Measurements from ENCODE around the gene GREB1. TPM values are rescaled to one million over a fixed set of nuclear protein-coding genes. Genes with fewer than 3 reads are reported as not detected.

The GREB1 gene
- total and polyA plus RNA-seq, 2 of the 13 experiments (the other 11 are each of a cell fraction or from before 2014, with no cell fraction given) = 31.3 to 61.2 TPM

DNA sequence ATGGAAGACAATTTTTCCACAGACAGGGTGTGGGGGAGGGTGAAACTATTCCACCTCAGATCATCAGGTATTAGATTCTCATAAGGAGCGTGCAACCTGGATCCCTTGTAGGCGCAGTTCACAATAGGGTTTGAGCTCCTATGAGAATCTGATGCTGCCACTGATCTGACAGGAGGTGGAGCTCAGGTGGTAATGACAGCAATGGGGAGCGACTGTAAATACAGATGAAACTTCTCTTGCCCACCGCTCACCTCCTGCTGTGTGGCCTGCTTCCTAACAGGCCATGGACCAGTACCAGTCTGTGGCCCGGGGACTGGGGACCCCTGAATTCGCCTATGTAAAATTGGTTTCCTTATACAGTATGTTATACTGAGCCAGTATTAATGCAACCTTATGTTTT is 40.6 kb upstream of the GREB1 start:
- DNase-seq (ENCODE audit: low spot score) (no peak), FAIRE-seq (no peak), ATAC-seq (no peak)
- Histone ChIP-seq H3K27ac (ENCODE audit: extremely low read length, insufficient read depth, low read length) (no peak overlapping the region), H3K36me3 (replicated peaks in 1 of 2; ENCODE audit: control insufficient read depth in 1 of 2, insufficient read depth in 2 of 2, low read length in 2 of 2) (peaks cover 4% of the 10 kb centered on the region in 2 experiments; a peak in 4 of 5 replicates), H3K4me1 (ENCODE audit: insufficient read depth, low read length) (peaks cover 94% of the 10 kb centered on the region), H3K9ac (ENCODE audit: insufficient read depth, low read depth, low read length) (no peak overlapping the region), H3K4me3 (replicated peaks in 1 of 3; ENCODE audit: insufficient read depth in 1 of 3, low read depth in 2 of 3, low read length in 3 of 3) (no peak overlapping the region), H3K79me2 (ENCODE audit: insufficient read depth, low read length) (peaks cover 95% of the 10 kb centered on the region), H4K20me1 (ENCODE audit: insufficient read depth, low read length) (no peaks in the 10 kb centered on the region), H3K27me3 (ENCODE audit: control insufficient read depth in 1 of 2, insufficient read depth in 2 of 2, low read length in 2 of 2) (no peaks in the 10 kb centered on the region), H3K9me3 (ENCODE audit: low read length) (no peaks in the 10 kb centered on the region), H2AFZ (ENCODE audit: low read length) (no peak overlapping the region), H3K4me2 (ENCODE audit: low read depth, low read length) (no peak overlapping the region)
- BruUV-seq (replicated peaks) = no TSS peak
- CTCF ChIA-PET (ENCODE audit: low intra/inter-chr PET ratio, low total read pairs) = no interaction called here
- intact Hi-C loops (cut with micrococcal nuclease; ENCODE audit: unreplicated experiment) (no loop called here), in situ Hi-C loops (cut with HindIII; ENCODE audit: extremely low pct_ligation_motif_present, low pct_unique_long_range_greater_than_20kb) (no loop called here)
- TF ChIP-seq ZNF556 (CRISPR knock-in tag; IDR thresholded peaks at IDR 0.05; ENCODE audit: borderline replicate concordance) = 0 out of 2 replicates have a peak, but pooled peaks have one; percentile 3
- peak; percentile 5; the same call in 1 of the 2 replicates for TF ChIP-seq ZNF101 (CRISPR knock-in tag; IDR thresholded peaks at IDR 0.05; ENCODE audit: borderline replicate concordance, low read depth)
- 0 out of 2 replicates have a peak, but pooled peaks have one; percentile 14 for TF ChIP-seq ZNF761 (CRISPR knock-in tag; conservative IDR thresholded peaks at IDR 0.05)
- TF ChIP-seq ESRRA (CRISPR knock-in tag; IDR thresholded peaks at IDR 0.05; ENCODE audit: low read depth) = no peak
- no peak for TF ChIP-seq ZNF598 (CRISPR knock-in tag; IDR thresholded peaks at IDR 0.05; ENCODE audit: borderline replicate concordance)
- POLR2A ChIA-PET = interaction anchor here (3.0 kb wide), 1 partner anchor 13 kb away, joined by 21 read pairs; no protein-coding TSS in a partner anchor
- WGBS (ENCODE audit: low lambda C conversion rate) = 97% methylated on average over 6 of the region's 6 CpGs

DNA sequence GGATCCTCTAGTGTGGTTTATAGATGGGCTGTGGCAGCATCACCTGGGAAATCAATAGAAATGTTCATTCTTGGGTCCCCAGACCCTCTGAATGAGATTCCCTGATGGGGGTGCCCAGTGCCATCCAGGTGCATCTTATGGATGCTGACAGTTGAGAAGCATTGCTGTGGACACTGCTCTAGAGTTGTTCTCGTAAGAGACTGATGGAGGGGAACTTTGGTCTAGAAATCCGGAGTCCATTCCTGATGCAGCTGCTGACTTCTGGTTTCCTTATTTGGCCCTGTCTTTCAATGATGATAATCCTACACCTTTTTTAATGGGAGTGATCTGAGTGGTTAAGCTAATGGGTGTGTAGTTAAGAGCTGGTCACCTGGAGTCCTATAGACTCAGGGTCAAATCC is 39.5 kb upstream of the GREB1 start:
- Histone ChIP-seq H3K36me3 (replicated peaks in 1 of 2; ENCODE audit: control insufficient read depth in 1 of 2, insufficient read depth in 2 of 2, low read length in 2 of 2) (peaks cover 4% of the 10 kb centered on the region in 2 experiments; a peak in 4 of 5 replicates), H3K4me2 (ENCODE audit: low read depth, low read length) (no peak overlapping the region), H3K9me3 (ENCODE audit: low read length) (no peaks in the 10 kb centered on the region), H3K9ac (ENCODE audit: insufficient read depth, low read depth, low read length) (no peak overlapping the region), H2AFZ (ENCODE audit: low read length) (no peak overlapping the region), H3K4me1 (ENCODE audit: insufficient read depth, low read length) (peaks cover 93% of the 10 kb centered on the region), H3K4me3 (replicated peaks in 1 of 3; ENCODE audit: insufficient read depth in 1 of 3, low read depth in 2 of 3, low read length in 3 of 3) (no peak overlapping the region), H3K79me2 (ENCODE audit: insufficient read depth, low read length) (peaks cover 89% of the 10 kb centered on the region), H4K20me1 (ENCODE audit: insufficient read depth, low read length) (no peaks in the 10 kb centered on the region), H3K27me3 (ENCODE audit: control insufficient read depth in 1 of 2, insufficient read depth in 2 of 2, low read length in 2 of 2) (no peaks in the 10 kb centered on the region), H3K27ac (ENCODE audit: extremely low read length, insufficient read depth, low read length) (no peak overlapping the region)
- intact Hi-C loops (cut with micrococcal nuclease; ENCODE audit: unreplicated experiment) (no loop called here), in situ Hi-C loops (cut with HindIII; ENCODE audit: extremely low pct_ligation_motif_present, low pct_unique_long_range_greater_than_20kb) (no loop called here)
- BruUV-seq (replicated peaks) = no TSS peak
- WGBS (ENCODE audit: low lambda C conversion rate) = 93% methylated on average over 2 of the region's 2 CpGs
- ChIA-PET POLR2A (no interaction called here), CTCF (ENCODE audit: low intra/inter-chr PET ratio, low total read pairs) (no interaction called here)
- TF ChIP-seq SRF (IDR thresholded peaks at IDR 0.05; ENCODE audit: low read depth, low read length) = peak; percentile 77
- peak; percentile 39; the same call in 1 of the 2 replicates for TF ChIP-seq HNF4A (CRISPR knock-in tag; IDR thresholded peaks at IDR 0.05)
- TF ChIP-seq, protein P1, sequence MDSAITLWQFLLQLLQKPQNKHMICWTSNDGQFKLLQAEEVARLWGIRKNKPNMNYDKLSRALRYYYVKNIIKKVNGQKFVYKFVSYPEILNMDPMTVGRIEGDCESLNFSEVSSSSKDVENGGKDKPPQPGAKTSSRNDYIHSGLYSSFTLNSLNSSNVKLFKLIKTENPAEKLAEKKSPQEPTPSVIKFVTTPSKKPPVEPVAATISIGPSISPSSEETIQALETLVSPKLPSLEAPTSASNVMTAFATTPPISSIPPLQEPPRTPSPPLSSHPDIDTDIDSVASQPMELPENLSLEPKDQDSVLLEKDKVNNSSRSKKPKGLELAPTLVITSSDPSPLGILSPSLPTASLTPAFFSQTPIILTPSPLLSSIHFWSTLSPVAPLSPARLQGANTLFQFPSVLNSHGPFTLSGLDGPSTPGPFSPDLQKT (CRISPR knock-in tag; IDR thresholded peaks at IDR 0.05; ENCODE audit: borderline replicate concordance) = no peak
- TF ChIP-seq, protein P2, sequence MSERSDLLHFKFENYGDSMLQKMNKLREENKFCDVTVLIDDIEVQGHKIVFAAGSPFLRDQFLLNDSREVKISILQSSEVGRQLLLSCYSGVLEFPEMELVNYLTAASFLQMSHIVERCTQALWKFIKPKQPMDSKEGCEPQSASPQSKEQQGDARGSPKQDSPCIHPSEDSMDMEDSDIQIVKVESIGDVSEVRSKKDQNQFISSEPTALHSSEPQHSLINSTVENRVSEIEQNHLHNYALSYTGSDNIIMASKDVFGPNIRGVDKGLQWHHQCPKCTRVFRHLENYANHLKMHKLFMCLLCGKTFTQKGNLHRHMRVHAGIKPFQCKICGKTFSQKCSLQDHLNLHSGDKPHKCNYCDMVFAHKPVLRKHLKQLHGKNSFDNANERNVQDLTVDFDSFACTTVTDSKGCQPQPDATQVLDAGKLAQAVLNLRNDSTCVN (CRISPR knock-in tag; IDR thresholded peaks at IDR 0.05; ENCODE audit: borderline replicate concordance) = peak; percentile 97
- 0 out of 2 replicates have a peak, but pooled peaks have one; percentile 20 for TF ChIP-seq NCOR1 (IDR thresholded peaks at IDR 0.05; ENCODE audit: borderline replicate concordance, low read length)
- no peak for TF ChIP-seq SRY (CRISPR knock-in tag; IDR thresholded peaks at IDR 0.05)
- ATAC-seq (no peak), FAIRE-seq (no peak), DNase-seq (ENCODE audit: low spot score) (no peak)

All from HepG2 (cell line).